ENCODE data around the gene GPHN. TPM values are rescaled to one million over a fixed set of nuclear protein-coding genes. Genes with fewer than 3 reads are reported as not detected.

GPHN gene
- total and polyA plus RNA-seq, 4 donors, result 9.1 to 57.6 (median 33.9) TPM

GRCh38 chr14:67031920-67032774 lies 524.2 kb downstream of the GPHN start:
- 97 to 99% methylated on average over 3 of the region's 3 CpGs for WGBS, 2 donors
- ATAC-seq (ENCODE audit: insufficient read depth, low FRiP score) (no peak), DNase-seq (no peak)
- no peak overlapping the region for H3K9ac ChIP-seq (ENCODE audit: insufficient read depth in 1 of 2, low read length in 2 of 2)
- peaks cover 0 to 9% (median 0%) of the 10 kb centered on the region in 4 donors for H3K36me3 ChIP-seq (ENCODE audit: control insufficient read depth in 4 of 4, insufficient read depth in 4 of 4, low read length in 4 of 4)
- no peak overlapping the region for H3K27ac ChIP-seq (ENCODE audit: low read depth in 1 of 2, low read length in 1 of 2)
- H3K4me1 ChIP-seq (ENCODE audit: control insufficient read depth in 5 of 5, insufficient read depth in 5 of 5, low read length in 5 of 5), result no peaks in the 10 kb centered on the region
- H3K9me3 ChIP-seq (ENCODE audit: control insufficient read depth in 4 of 4, insufficient read depth in 3 of 4, low read length in 3 of 4), result peaks cover 0 to 2% (median 0%) of the 10 kb centered on the region in 4 donors
- TF ChIP-seq CTCF (IDR thresholded peaks at IDR 0.05; ENCODE audit: control extremely low read depth, extremely low read depth), result no peak
- no peaks in the 10 kb centered on the region for H3K27me3 ChIP-seq (ENCODE audit: control insufficient read depth in 3 of 3, insufficient read depth in 3 of 3, low read length in 2 of 3)
- no peak overlapping the region for H3K4me3 ChIP-seq

GRCh38 chr14:67045440-67045839 lies 537.5 kb downstream of the GPHN start:
- no peak overlapping the region for H3K9ac ChIP-seq (ENCODE audit: insufficient read depth in 1 of 2, low read length in 2 of 2)
- H3K9me3 ChIP-seq (ENCODE audit: control insufficient read depth in 4 of 4, insufficient read depth in 3 of 4, low read length in 3 of 4), result peaks cover 0 to 3% (median 0%) of the 10 kb centered on the region in 4 donors
- DNase-seq (no peak), ATAC-seq (ENCODE audit: insufficient read depth, low FRiP score) (no peak)
- H3K4me1 ChIP-seq (ENCODE audit: control insufficient read depth in 5 of 5, insufficient read depth in 5 of 5, low read length in 5 of 5), result no peaks in the 10 kb centered on the region
- no peak overlapping the region for H3K4me3 ChIP-seq
- no peak for TF ChIP-seq CTCF (IDR thresholded peaks at IDR 0.05; ENCODE audit: control extremely low read depth, extremely low read depth)
- no peak overlapping the region for H3K27ac ChIP-seq (ENCODE audit: low read depth in 1 of 2, low read length in 1 of 2)
- H3K27me3 ChIP-seq (ENCODE audit: control insufficient read depth in 3 of 3, insufficient read depth in 3 of 3, low read length in 2 of 3), result no peaks in the 10 kb centered on the region
- no peaks in the 10 kb centered on the region for H3K36me3 ChIP-seq (ENCODE audit: control insufficient read depth in 4 of 4, insufficient read depth in 4 of 4, low read length in 4 of 4)

- no peak overlapping the region for H3K27ac ChIP-seq (ENCODE audit: low read depth in 1 of 2, low read length in 1 of 2)
- WGBS, 2 donors, result 92 to 100% methylated on average over 5 of the region's 5 CpGs
- DNase-seq, result no peak
- peaks cover 0 to 6% (median 1%) of the 10 kb centered on the region in 4 donors for H3K36me3 ChIP-seq (ENCODE audit: control insufficient read depth in 4 of 4, insufficient read depth in 4 of 4, low read length in 4 of 4)
- no peak for TF ChIP-seq CTCF (IDR thresholded peaks at IDR 0.05; ENCODE audit: control extremely low read depth, extremely low read depth)
- peaks cover 0 to 3% (median 0%) of the 10 kb centered on the region in 4 donors for H3K9me3 ChIP-seq (ENCODE audit: control insufficient read depth in 4 of 4, insufficient read depth in 3 of 4, low read length in 3 of 4)
- H3K4me3 ChIP-seq, result no peak overlapping the region
- H3K9ac ChIP-seq (ENCODE audit: insufficient read depth in 1 of 2, low read length in 2 of 2), result no peak overlapping the region
- no peaks in the 10 kb centered on the region for H3K27me3 ChIP-seq (ENCODE audit: control insufficient read depth in 3 of 3, insufficient read depth in 3 of 3, low read length in 2 of 3)
- no peaks in the 10 kb centered on the region for H3K4me1 ChIP-seq (ENCODE audit: control insufficient read depth in 5 of 5, insufficient read depth in 5 of 5, low read length in 5 of 5)
- no peak for ATAC-seq (ENCODE audit: insufficient read depth, low FRiP score)
These were observed 542.9 kb downstream of the GPHN start for GRCh38 chr14:67050896-67051295.

Measured in lung (tissue), 12 donors.